HG03280 (cell line): ENCODE data around the gene SRGAP3.

Experiments used
- ATAC-seq: cut with Tn5 transposase; IDR thresholded peaks from one replicate; pipeline ENCODE4 v1.9.1; 2021; ENCODE audit warnings: mild to moderate bottlenecking, moderate library complexity; ENCODE audit not compliant: unreplicated experiment

Gene SRGAP3

DNA sequence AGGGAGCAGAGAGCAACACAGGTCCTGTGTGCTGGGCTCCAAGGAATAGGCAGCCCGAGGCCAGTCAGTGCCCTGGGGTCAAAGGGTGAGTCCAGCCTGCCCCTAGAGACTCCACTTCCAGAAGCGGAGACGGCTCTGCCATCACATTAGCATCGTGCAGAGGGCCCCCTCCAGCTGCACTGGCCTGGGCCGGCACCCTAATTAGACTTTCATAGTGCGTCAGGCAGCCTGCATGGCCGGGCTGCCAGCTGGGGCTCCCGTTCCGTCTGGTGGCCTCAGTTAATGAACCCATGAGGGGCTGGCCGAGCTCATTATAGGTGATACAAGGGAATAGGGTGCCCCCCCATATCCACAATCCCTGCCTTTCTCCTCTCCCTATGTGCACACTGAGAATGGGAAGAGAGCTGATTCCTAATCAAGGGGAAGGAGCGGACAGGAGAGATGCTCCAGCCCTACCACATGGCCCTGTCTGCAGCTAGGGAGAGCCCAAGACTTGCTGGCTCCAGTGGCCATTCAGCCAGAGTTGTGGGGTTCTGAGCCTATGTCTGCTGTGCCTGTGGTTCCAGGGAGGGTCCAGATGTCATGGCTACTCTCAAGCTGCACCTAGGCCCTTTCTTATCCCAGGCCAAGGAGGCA is 128.0 kb downstream of the SRGAP3 start:
- ATAC-seq = no peak

DNA sequence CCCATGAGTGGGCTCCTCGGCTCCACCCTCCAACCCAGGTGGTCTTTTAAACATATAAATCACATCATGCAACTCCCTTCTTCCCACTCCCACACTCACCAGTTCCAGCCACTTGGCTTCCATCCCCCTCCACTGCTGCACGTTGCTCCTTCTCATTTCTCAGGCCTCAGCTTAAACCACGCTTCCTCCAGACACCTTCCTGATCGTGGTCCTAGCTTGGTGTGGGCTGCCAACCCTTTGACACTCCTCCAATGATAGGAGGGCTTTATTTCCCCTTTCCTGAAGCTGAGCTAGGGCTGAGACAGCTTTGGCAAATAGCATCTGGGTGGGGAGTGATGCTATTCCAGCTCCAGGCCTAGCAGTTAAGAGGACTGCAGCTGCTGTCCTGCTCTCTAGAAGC is 130.1 kb downstream of the SRGAP3 start:
- no peak for ATAC-seq

DNA sequence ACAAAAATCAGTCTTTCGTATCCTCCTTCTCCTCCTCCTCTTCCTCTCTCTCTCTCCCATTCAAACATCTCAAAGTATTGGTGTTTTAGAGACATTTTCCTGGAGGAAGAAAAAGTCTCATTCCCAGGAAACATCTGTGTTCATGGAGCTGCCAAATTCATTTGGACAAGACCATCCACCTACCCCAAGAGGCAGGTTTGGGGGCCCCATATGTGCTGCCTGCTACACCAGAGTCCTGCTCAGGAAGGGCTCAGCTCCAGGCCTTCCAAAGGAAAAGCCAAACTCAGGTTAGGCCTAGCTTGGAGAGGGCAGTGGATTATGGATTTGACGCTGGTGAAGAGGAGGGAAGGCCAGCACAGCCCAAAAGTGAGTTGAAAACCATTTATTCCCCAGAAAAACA is 131.2 kb downstream of the SRGAP3 start:
- ATAC-seq = no peak

DNA sequence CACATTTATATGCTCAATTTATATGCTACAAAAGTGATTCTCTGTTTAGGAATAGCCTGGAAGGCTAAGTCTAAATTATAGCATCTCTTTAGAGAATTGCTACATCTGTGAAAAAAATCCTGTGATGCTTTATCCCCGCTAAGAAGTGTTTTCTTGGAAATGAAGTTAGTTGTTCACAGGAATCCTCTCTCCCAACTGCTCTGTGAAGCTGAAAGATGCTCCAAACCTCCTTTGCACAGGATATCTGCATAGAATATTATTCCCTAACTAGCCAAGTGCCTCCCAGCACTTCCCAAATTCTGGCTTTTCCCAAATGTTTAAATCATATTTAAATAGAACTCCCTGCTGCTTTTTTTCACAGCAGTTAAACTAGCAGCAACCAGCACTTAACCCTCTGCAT is 132.2 kb downstream of the SRGAP3 start:
- no peak for ATAC-seq

DNA sequence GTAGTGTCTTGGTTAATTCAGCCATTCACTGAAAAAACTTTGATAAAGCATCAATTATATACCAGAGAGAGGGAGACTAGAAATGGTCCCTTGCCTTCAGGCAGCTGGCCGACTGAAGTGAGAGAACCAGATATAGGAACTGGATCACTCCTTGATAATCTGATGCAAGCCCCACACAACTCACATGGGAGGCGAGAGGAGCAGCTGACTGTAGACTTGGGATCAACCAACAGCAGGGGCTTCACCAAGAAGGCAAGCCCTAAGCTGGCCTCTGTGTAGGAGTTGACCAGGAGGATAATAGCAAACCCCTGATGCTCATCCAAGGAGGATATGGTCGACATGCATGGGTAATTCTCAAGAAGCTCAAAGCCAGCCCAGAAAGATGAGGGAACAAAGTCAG is 133.1 kb downstream of the SRGAP3 start:
- no peak for ATAC-seq

DNA sequence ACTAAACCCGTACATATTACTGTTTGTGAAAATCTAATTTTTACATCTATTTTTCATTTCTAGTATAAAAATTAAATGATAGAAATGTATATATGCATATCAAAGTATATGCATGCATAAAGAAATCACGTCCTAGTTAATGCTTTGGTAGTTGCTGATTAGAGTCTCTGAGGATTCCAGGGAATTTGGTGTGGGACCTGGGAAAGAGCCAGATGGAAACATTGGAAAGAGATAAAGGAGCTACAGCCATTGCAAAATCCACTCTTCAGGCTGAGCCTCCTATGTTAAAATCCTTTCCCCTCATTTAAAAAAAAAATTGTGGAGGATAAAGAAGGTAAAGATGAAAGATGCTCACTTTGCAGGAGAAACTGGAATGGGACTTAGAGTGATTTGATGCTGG is 134.1 kb downstream of the SRGAP3 start:
- no peak for ATAC-seq

DNA sequence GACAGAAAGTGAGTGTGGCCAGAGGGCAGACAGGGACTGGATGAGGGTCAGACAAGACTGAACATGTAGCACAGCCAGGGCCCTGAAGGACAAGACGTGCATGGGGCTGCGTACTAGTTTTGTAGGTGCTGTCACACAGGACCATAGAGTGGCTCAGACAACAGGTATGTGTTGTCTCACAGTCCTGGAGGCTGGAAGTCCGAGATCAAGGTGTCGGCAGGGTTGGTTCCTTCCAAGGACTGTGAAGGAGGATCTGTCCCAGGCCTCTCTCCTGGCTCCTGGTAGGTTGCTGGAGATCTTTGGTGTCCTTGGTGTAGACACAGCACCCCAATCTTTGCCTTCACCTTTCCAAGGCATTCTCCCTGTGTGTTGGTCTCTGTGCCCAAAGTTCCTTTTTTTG is 136.4 kb downstream of the SRGAP3 start:
- no peak for ATAC-seq

DNA sequence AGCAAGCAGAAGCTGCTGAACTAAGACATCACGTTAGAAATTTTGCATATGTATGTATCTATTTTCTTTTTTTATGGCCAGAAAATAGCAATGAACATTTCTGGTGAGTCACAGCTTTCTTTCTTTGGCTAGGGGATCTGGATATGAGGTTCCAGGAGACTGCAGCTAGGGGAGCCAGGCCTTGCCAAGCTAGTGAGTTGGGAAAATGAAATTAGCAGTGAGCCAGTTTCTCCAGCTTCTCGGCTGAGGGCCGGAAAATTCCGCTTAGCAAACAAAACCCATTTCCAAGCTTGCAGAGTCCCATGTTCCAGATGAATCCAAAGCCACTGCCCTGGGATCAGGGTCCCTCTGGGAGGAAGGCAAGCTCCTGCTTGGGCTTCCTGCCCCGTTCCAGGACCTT is 137.6 kb downstream of the SRGAP3 start:
- ATAC-seq = no peak

DNA sequence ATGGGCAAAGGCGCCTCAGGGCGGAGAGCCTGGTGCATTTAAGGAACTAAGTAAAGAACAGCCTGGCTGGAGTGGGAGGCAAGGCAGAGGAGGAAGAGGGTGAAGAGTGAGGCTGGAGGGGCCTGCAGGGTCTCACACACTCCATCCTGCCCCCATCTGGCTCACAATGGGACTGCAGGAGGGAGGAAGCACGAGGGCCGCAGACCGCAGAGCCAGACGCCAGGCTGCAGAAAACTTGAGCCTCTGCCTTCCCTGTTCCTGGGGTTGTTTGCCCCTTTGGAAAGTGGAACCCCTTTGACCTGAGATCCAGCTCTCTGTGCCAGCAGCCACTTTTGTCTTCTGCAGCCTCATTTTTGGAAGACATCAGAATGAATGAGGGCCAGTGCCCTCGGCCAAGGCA is 138.0 kb downstream of the SRGAP3 start:
- no peak for ATAC-seq

DNA sequence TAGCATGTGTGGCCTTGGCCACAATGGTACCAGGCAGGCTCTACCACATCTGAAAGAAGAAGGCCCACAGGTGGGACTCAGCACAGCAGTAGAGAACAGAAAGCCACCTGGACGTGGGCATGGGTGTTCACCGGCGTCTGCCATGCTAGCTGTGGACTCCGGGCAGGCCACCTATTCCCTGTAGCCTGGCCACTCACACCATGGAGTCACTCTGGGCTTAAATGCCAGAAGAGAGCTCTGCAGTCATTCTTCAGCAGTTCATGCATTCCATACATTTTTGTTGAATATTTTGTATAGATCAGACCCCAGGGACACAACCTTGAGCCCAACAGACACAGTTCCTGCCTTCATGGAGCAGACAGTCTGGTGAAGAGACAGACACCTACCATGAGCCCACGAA is 138.6 kb downstream of the SRGAP3 start:
- no peak for ATAC-seq

DNA sequence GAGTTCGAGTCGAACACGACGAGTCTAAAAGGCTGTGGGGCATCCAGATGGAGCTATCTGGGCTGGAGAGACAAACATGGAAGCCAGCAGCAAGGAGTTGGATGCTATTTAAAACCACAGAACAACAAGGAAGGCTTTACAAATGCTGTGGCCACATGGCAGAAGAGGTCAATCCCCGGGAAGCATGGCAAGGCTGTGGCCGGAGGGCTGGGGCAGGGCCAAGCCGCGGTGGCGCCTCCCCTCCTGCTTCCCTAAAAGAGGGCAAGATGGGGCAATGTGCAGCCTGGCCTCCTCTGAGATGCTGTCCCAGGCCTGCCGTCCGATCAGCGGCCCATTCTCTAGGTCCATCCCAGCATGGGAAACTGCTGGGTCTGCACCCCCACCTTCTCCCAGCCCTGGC is 139.1 kb downstream of the SRGAP3 start:
- no peak for ATAC-seq

DNA sequence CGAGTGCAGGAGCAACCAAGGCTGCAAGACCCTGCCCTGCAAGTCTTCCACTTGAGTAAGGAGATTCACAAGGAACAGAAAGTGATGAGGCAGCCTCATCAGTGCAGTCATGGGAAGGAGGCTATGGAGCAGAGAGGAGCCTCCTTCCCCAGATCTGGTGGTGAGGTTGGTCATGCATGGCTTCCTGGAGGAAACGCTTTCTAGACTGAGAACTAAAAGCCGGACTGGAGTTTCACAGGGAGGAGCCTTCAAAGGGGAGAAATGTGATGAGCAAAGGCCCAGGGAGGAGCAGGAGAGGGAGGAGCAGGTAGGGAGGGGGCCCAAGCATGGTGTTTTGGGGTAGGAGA is 139.9 kb downstream of the SRGAP3 start:
- no peak for ATAC-seq

DNA sequence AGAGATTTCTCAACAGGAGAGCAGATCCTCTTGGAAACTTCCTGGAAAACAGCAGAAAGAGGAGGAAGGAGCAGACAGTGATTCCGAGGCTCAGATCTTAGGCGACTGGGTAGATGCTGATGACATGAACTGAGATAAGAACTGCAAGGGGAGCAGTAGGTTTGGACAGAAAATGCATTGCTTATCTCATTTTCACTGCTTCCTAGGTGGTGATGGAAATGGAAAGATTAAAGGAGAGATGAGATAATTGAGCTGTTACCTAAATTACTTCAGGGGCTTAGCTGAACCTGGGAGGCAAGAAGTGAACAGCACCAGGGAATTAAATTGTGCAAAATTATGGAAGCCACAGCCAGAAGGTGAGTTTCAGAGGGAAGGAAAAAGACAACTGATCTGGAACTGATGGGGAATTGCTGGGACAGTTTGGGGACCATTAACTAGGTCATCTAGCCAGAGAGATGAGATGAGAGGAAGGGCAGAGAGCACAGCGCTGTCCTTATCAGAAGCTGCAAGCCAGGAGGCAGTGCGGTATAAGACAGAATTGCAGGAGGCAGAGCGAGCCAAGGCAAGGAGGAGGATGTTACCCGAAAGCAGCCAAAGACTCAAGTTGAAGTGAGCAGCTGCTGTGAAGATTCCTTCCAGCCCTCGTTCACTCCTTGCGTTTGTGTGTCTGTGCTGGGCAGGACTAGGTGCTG is 140.4 kb downstream of the SRGAP3 start:
- no peak for ATAC-seq

DNA sequence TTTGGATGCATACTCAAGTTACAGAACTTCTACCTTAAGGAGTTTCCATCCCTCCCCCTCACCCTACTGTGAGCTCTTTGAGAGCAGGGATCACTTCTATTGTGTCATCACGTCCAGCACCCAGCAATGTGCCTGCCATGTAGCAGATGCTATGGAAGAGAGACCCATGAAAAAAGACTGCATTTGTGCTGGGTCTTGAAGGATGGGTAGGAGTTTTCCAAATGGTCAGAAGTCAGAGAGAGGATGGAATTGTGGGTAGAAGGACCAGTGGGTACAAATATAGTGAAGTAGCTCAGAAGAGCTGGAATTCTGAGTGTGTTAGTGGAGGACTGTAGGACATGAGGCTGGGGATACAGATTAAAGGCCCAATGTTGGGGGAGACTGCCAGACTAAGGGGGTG is 141.7 kb downstream of the SRGAP3 start:
- no peak for ATAC-seq

DNA sequence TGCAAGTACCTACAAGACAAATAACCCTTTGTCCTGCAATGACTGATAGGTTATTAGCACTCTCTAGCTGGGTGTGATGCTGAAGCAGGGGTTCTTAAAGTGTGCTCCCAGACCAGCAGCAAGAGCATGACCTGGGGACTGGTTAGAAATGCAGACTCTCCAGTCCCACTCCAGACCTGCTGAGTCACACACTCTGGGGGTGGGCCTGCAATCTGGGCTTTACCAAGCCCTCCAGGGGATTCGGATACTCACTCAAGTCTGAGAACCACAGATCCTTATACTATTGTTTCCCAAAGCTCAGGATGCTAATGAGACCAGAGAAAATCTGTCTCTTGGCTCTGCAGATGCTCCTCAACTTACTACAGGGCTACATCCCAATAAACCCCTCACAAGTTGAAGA is 144.0 kb downstream of the SRGAP3 start:
- no peak for ATAC-seq

DNA sequence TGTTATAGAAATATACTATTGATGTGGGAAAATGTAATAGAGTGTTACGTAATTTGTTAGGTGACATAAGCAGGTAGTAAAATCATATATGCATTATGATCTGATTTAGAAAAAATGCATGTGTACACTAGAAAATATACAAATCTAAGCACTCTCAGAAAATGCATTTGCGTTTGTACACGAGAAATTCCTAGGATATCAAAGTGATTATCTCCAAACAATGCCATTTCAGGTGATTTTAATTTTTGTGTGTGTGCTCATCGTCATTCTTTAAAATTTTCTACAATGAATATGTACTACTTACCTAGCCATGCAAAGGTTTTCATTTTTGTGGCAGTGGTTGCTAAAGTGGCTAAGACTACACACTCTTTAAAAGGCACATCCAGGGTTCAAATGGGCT is 145.3 kb downstream of the SRGAP3 start:
- ATAC-seq = no peak

DNA sequence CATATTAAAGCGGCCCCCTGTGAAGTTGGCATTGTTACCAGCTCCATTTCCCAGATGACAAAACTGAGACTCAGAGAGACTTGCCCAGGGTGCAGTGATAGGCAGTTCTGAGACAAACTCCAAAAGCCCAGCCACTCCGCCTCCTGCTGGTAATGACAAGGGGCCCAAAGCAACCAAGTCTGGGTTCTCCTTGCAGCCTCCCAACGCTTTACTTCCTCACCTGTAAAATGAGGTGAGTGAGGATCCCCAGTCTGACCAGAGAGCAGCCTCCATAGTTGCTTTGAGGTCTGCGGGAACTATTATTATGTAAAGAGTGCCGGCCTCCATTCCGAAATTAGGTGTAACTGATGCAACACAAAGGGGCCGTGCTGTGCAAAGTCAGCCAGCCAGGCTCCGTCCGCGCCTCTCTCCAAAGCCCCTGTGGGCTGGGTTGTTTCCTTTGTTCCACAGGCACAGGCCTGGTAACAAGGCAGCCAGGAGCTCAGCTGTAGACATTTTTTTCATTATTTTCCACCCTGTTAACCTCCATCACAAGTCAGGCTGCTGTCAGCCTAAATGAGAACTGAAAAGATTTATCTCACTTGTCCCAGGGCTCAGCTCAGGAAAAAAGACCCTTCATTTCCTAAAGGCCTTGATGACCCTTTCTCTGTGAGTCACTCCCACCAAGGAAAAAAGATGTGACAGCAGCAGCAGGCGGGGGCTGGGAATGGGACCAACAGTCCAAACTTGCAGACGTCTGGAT is 147.0 kb downstream of the SRGAP3 start:
- no peak for ATAC-seq

DNA sequence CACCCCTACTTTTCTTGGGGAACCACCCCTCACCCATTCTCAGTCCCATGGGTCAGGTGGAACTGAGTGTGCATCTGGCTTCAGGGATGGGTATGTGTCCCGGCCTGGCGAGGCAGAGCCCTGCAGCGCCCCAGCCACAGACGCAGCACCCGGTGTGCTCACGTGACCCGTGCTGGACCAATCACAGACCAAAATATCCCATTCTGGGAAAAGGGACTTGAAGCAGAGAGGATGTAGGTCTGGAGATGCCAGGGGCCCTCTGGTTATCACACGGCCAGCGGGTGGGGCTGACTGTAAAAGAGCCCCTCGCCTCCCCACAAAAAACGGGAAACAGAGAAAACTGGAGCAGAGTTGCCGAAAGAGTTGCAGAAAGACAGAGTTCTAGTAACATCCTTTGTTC is 148.2 kb downstream of the SRGAP3 start:
- ATAC-seq = no peak

DNA sequence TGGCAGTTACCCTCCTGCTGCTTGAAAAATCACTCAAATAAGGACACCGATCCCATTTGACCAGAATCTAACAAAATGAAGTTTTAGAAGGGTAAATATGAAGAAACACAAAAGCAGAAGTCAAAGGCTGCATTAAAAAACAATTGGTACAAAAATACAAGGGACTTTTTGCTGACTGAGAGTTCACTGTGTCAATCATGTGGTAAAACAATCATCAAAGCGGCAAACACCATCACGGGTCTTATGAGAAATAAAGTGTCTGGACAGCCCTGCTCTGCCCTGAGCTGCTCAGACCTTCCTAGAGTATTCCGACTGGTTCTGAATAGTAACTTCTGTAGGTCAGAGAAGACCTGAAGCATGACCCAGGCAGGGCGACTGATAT is 148.9 kb downstream of the SRGAP3 start:
- ATAC-seq = no peak

DNA sequence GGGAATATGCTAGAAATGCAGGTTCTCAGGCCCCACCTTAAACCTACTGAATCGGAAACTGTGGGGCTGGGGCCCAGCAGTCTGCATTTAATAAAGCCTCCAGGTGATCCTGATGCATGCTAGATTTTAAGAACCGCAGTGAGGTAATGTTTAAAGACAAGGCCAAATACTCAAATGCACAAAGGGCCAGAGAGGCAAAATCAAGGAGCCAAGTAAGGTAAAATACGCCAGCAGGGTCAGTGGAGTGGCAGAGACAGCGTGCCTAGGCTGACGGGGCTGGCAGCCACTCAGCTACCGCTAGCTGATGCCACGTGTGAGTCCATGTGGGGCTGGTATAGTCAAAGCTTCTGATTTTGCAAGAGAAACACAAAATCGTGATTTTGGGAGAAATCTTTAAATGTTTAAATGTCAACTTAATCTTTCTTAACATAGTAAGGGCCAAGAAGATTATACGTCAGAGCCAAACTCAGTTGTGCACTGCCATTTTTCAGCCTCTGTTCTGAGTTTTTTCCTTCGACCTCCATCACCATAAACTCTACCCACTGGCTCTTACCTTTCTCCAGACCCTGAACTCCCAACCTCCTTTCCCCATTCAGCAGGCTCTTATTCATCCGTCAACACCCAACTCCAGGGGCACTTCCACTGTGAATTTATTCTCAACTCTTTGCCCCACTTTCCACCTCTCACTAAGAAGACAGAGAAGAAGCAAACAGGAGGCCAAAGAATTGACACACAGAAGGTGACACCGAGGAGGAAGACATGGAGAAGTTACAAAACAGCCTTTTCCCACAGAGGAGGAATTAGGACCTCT is 149.5 kb downstream of the SRGAP3 start:
- no peak for ATAC-seq
